ENCODE measurements around the gene FGD3. TPM values are rescaled to one million over a fixed set of nuclear protein-coding genes. Genes with fewer than 3 reads are reported as not detected.
"Not testable (repeated sequence)": the region's sequence is repeated elsewhere in the genome, so short reads cannot be mapped to it uniquely, and the experiment has no call there.

Gene FGD3
- total RNA-seq, 1 experiment from 2014 or later: 0.20 TPM

- DNase-seq (ENCODE audit: low read depth): no peak
Measured at GRCh38 chr9:92974761-92975755, 27.7 kb downstream of the FGD3 start.

- no peak for DNase-seq (ENCODE audit: low read depth)
Measured at GRCh38 chr9:92976431-92976830, 29.1 kb downstream of the FGD3 start.

GRCh38 chr9:92977279-92977678, 30.0 kb downstream of the FGD3 start:
- DNase-seq (ENCODE audit: low read depth): no peak

GRCh38 chr9:92978345-92978875, 31.1 kb downstream of the FGD3 start:
- DNase-seq (ENCODE audit: low read depth): no peak

GRCh38 chr9:92979283-92980056, 32.1 kb downstream of the FGD3 start:
- no peak for DNase-seq (ENCODE audit: low read depth)

GRCh38 chr9:92980085-92980745, 32.9 kb downstream of the FGD3 start:
- peak; percentile 32 for DNase-seq (ENCODE audit: low read depth)

- no peak for DNase-seq (ENCODE audit: low read depth)
Measured at GRCh38 chr9:92982130-92982529, 34.8 kb downstream of the FGD3 start.

- DNase-seq (ENCODE audit: low read depth): peak; percentile 14
Measured at GRCh38 chr9:92983984-92984589, 36.8 kb downstream of the FGD3 start.

- DNase-seq (ENCODE audit: low read depth): no peak
Measured at GRCh38 chr9:92984976-92985375, 37.7 kb downstream of the FGD3 start.

GRCh38 chr9:92986176-92987119, 39.1 kb downstream of the FGD3 start:
- no peak for DNase-seq (ENCODE audit: low read depth)

GRCh38 chr9:92988215-92988768, 41.0 kb downstream of the FGD3 start:
- DNase-seq (ENCODE audit: low read depth): no peak

- no peak for DNase-seq (ENCODE audit: low read depth)
Measured at GRCh38 chr9:92989561-92989960, 42.2 kb downstream of the FGD3 start.

GRCh38 chr9:92990461-92990860, 43.1 kb downstream of the FGD3 start:
- no peak for DNase-seq (ENCODE audit: low read depth)

- DNase-seq (ENCODE audit: low read depth): no peak
Measured at GRCh38 chr9:92992549-92992948, 45.2 kb downstream of the FGD3 start.

- DNase-seq (ENCODE audit: low read depth): not testable (repeated sequence)
Measured at GRCh38 chr9:92998871-92999270, 51.5 kb downstream of the FGD3 start.

- no peak for DNase-seq (ENCODE audit: low read depth)
Measured at GRCh38 chr9:93001031-93001430, 53.7 kb downstream of the FGD3 start.

- no peak for DNase-seq (ENCODE audit: low read depth)
Measured at GRCh38 chr9:93002700-93003099, 55.4 kb downstream of the FGD3 start.

GRCh38 chr9:93003552-93004407, 56.5 kb downstream of the FGD3 start:
- DNase-seq (ENCODE audit: low read depth): peak; percentile 55

- DNase-seq (ENCODE audit: low read depth): no peak
Measured at GRCh38 chr9:93004561-93004960, 57.2 kb downstream of the FGD3 start.

Measured in M059J (cell line).